Measurements from ENCODE around the gene LCN12. TPM values are rescaled to one million over a fixed set of nuclear protein-coding genes. Genes with fewer than 3 reads are reported as not detected.

LCN12 gene
- total RNA-seq, 2 experiments from 2014 or later: 0.68 to 1.2 TPM

DNA sequence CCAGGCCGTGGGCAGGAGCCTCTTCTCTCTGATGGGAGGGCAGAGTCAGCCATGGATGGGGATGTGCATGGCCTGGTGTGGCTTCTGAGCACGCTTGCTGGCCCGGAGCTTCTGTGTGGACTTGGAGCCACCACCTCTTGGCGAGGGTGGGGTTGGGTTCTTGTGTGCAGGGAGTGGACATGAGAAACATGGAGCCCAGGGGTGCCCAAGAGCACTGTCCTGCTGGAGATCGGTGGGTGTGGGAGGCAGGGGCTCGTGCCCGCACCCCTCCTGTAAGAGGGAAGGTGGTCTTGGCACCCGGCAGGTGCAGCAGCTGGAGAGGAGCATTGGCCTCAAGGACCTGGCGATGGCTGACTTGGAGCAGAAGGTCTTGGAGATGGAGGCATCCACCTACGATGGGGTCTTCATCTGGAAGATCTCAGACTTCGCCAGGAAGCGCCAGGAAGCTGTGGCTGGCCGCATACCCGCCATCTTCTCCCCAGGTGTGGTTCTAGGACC lies 31.3 kb upstream of the LCN12 start:
- no peak overlapping the region for H3K27ac Mint-ChIP-seq
- H3K27me3 Mint-ChIP-seq: no peaks in the 10 kb centered on the region
- H3K4me3 Mint-ChIP-seq: no peak overlapping the region
- peaks cover 48% of the 10 kb centered on the region for H3K36me3 Mint-ChIP-seq
- ATAC-seq: no peak
- H3K9me3 Mint-ChIP-seq (ENCODE audit: low read depth): no peaks in the 10 kb centered on the region
- no peak for DNase-seq
- peaks cover 8% of the 10 kb centered on the region for H3K4me1 Mint-ChIP-seq
- CTCF ChIA-PET: no interaction called here

DNA sequence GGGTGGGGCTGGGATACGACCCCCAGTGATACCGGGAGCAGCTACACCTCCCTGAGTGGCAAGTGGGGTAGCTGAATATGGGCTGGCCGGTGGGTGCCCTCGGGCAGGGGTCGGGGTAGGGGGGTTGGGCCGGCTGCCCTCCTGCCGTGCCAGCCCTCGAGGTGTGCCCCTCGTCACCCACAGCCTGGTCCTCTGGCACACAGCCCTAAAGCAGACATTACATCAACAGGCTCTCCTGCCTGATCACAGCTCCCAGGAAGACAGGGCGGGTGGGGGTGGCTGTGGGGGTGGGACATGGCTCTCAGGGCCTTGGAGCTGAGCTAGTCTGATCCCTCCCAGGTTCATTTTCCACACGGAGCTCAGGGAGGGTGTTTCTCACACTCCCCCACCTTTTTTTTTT lies 30.8 kb upstream of the LCN12 start:
- Mint-ChIP-seq H3K27ac (no peak overlapping the region), H3K4me3 (no peak overlapping the region), H3K9me3 (ENCODE audit: low read depth) (no peaks in the 10 kb centered on the region), H3K36me3 (peaks cover 46% of the 10 kb centered on the region), H3K4me1 (peaks cover 3% of the 10 kb centered on the region), H3K27me3 (no peaks in the 10 kb centered on the region)
- CTCF ChIA-PET: no interaction called here
- no peak for DNase-seq
- no peak for ATAC-seq

DNA sequence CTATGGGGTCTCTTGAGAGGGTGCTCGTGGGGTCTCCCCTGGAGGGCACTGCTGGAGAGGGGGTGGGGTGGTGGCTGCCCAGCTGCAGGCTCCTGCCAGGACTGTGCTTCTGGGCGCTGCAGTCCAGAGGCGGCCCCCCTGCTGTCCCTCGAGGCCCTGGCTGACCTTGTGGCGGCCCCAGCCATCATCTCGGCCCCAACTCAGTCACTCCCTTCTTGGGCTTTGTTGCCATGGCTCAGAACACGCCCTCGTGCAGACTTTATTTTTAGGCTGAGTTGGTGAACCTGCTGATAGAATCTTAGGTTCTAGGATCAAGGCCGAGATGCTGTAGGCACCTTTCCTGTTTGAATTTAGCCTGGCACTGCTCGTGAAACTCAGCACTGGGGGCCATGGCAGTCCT lies 30.4 kb upstream of the LCN12 start:
- ATAC-seq (no peak), DNase-seq (no peak)
- Mint-ChIP-seq H3K9me3 (ENCODE audit: low read depth) (no peaks in the 10 kb centered on the region), H3K4me1 (peaks cover 5% of the 10 kb centered on the region), H3K27ac (no peak overlapping the region), H3K36me3 (peaks cover 45% of the 10 kb centered on the region), H3K27me3 (no peaks in the 10 kb centered on the region), H3K4me3 (no peak overlapping the region)
- CTCF ChIA-PET: no interaction called here

DNA sequence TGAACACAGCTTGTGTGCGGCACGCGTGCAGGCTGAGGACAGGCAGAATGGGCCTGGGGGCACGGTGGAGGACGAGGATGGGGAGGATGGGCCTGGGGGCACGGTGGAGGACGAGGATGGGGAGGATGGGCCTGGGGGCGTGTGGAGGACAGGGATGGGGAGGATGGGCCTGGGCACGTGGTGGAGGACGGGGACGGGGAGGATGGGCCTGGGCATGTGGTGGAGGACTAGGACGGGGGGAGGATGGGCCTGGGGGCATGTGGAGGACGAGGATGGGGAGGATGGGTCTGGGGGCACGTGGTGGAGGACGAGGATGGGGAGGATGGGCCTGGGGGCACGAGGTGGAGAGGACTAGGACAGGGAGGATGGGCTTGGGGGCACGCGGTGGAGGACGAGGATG lies 29.5 kb upstream of the LCN12 start:
- ATAC-seq (no peak), DNase-seq (no peak)
- no peak overlapping the region for H3K27ac Mint-ChIP-seq
- H3K36me3 Mint-ChIP-seq: peaks cover 39% of the 10 kb centered on the region
- H3K27me3 Mint-ChIP-seq: no peaks in the 10 kb centered on the region
- H3K4me3 Mint-ChIP-seq: no peak overlapping the region
- CTCF ChIA-PET: no interaction called here
- H3K9me3 Mint-ChIP-seq (ENCODE audit: low read depth): no peaks in the 10 kb centered on the region
- peaks cover 2% of the 10 kb centered on the region for H3K4me1 Mint-ChIP-seq

DNA sequence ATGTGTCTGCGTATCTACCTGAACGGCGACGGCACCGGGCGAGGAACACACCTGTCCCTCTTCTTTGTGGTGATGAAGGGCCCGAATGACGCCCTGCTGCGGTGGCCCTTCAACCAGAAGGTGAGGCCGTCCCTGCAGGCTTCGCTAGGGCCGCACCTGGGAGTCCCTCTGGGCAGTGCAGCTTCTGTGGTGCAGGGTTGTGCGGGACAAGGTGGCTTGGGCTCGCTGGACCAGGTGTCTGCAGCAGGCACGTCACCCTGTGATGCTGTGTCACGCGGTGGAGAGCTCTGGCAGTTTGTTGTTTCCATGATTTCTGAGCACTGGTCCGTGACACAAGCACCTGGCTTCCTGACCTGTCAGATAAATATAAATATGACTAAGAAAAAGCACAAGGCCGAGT lies 28.2 kb upstream of the LCN12 start:
- DNase-seq (no peak), ATAC-seq (no peak)
- CTCF ChIA-PET: no interaction called here
- H3K9me3 Mint-ChIP-seq (ENCODE audit: low read depth): no peaks in the 10 kb centered on the region
- H3K27me3 Mint-ChIP-seq: no peaks in the 10 kb centered on the region
- peaks cover 39% of the 10 kb centered on the region for H3K36me3 Mint-ChIP-seq
- peaks cover 2% of the 10 kb centered on the region for H3K4me1 Mint-ChIP-seq
- H3K4me3 Mint-ChIP-seq: no peak overlapping the region
- no peak overlapping the region for H3K27ac Mint-ChIP-seq

DNA sequence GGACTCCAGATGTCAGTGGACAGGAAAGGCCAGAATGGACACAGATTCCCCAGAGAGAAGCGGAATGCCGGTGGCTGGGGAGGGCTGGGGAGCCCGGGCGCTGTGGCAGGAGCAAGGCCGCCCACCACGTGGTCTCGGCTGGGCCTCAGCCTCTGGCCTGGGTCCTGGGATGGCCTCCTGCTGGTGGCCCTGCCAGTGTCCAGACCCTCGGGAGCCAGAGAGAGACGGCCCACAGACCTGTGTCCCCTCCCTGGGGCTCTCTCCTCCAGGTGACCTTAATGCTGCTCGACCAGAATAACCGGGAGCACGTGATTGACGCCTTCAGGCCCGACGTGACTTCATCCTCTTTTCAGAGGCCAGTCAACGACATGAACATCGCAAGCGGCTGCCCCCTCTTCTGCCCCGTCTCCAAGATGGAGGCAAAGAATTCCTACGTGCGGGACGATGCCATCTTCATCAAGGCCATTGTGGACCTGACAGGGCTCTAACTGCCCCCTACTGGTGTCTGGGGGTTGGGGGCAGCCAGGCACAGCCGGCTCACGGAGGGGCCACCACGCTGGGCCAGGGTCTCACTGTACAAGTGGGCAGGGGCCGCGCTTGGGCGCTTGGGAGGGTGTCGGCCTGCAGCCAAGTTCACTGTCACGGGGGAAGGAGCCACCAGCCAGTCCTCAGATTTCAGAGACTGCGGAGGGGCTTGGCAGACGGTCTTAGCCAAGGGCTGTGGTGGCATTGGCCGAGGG lies 26.5 kb upstream of the LCN12 start:
- no peak overlapping the region for H3K4me3 Mint-ChIP-seq
- CTCF ChIA-PET: interaction anchor here (0.7 to 1.6 kb wide), 5 partner anchors 19 to 142 kb away, joined by 3 to 5 read pairs (median 3); partner anchors contain the start of genes AJM1 and FBXW5
- H3K27ac Mint-ChIP-seq: no peak overlapping the region
- DNase-seq (no peak), ATAC-seq (peak; percentile 20)
- H3K4me1 Mint-ChIP-seq: peaks cover 2% of the 10 kb centered on the region
- H3K9me3 Mint-ChIP-seq (ENCODE audit: low read depth): no peaks in the 10 kb centered on the region
- no peaks in the 10 kb centered on the region for H3K27me3 Mint-ChIP-seq
- H3K36me3 Mint-ChIP-seq: peaks cover 32% of the 10 kb centered on the region

DNA sequence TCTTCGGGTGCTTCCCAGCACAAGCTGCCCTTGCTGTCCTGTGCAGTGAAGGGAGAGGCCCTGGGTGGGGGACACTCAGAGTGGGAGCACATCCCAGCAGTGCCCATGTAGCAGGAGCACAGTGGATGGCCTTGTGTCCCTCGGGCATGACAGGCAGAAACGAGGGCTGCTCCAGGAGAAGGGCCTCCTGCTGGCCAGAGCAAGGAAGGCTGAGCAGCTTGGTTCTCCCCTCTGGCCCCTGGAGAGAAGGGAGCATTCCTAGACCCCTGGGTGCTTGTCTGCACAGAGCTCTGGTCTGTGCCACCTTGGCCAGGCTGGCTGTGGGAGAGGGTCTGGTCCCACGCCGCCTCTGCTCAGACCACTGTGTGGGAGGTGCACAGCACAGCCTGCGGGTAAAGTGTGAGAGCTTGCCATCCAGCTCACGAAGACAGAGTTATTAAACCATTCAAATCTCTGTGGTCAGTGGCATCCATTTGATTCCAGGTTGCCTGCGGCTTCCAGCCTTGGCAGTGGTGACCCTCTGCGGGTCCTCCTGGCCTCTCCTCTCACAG lies 25.8 kb upstream of the LCN12 start:
- H3K36me3 Mint-ChIP-seq: peaks cover 32% of the 10 kb centered on the region
- CTCF ChIA-PET: interaction anchor here (0.6 to 1.1 kb wide), 6 partner anchors 18 to 141 kb away, joined by 3 to 5 read pairs (median 3); partner anchors contain the start of genes AJM1 and FBXW5
- no peak overlapping the region for H3K27ac Mint-ChIP-seq
- H3K4me3 Mint-ChIP-seq: no peak overlapping the region
- no peaks in the 10 kb centered on the region for H3K27me3 Mint-ChIP-seq
- H3K9me3 Mint-ChIP-seq (ENCODE audit: low read depth): no peaks in the 10 kb centered on the region
- ATAC-seq (peak; percentile 23), DNase-seq (no peak)
- H3K4me1 Mint-ChIP-seq: peaks cover 2% of the 10 kb centered on the region

DNA sequence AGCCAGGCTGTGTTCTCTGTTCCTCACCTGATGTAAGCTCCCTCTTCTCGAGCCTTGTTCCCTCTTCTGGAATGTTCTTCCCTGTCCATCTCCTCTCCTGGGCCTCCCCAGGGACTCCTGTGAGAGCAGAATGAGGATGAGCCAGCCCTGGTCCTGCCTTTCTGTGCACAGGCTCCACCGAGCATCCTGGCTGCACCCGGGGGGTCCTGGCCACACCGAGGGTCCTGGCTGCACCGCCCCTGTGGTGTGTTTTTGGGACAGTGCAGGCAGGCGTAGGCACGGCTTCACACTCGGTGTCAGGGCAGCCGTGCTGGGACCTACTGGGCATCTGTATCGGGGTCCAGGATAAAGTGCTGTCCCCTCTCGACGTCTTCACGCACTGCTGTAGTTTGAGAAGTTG lies 25.3 kb upstream of the LCN12 start:
- Mint-ChIP-seq H3K36me3 (peaks cover 33% of the 10 kb centered on the region), H3K27me3 (no peaks in the 10 kb centered on the region), H3K27ac (no peak overlapping the region), H3K4me3 (no peak overlapping the region), H3K9me3 (ENCODE audit: low read depth) (no peaks in the 10 kb centered on the region), H3K4me1 (peaks cover 3% of the 10 kb centered on the region)
- CTCF ChIA-PET: interaction anchor here (0.6 to 1.0 kb wide), 4 partner anchors 18 to 140 kb away, joined by 3 to 5 read pairs (median 3); partner anchors contain the start of genes AJM1 and FBXW5
- DNase-seq (no peak), ATAC-seq (no peak)

DNA sequence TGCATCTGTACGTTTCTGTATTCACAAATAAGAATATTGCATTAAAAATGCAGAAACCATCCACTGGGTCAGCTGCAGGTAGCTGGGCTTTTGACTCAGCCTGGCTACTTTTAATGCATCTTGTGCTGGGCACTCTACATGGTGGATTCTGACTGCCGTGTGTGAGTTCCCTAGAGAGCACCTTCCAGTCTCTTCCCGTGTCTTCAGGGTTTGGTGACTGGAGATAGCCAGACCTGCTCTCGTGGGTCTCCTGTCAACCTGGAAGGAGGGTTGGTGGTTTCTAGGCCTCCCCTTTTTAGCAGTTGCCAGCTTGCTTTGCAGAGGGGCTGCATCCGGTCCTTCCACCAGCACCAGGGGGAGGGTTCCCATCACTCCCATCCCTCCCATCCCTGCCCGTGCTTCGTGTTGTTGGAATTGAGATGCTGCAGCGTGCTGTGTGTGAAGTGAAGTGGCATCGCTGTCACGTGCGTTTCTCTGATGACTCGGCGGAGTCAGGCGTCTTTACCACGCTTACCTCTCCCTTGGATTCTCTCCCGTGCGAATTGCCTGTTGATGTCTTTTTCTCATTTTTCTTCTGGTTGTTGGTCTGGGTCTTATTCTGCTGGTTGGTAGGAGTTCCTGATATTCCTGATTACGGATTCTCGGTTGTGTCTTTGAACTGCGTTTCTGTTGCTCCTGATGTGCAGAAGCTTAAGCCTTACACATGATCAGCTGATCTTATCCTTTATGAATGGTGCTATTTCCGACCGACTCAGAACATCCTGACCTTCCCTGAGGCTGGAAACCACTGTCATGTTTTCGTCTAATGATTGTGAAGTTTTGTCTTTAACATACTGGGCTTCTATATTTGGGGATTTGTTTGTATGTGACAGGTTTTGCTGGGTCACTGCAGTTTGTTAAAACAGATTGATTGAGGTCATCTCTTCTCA lies 24.5 kb upstream of the LCN12 start:
- no peak overlapping the region for H3K4me3 Mint-ChIP-seq
- CTCF ChIA-PET: interaction anchor here (1.0 kb wide), 1 partner anchor 17 kb away, joined by 5 read pairs; the partner anchor contains the start of gene FBXW5
- H3K27ac Mint-ChIP-seq: peak overlapping the region; percentile 45
- H3K27me3 Mint-ChIP-seq: no peaks in the 10 kb centered on the region
- H3K36me3 Mint-ChIP-seq: peaks cover 34% of the 10 kb centered on the region
- H3K9me3 Mint-ChIP-seq (ENCODE audit: low read depth): no peaks in the 10 kb centered on the region
- peaks cover 3% of the 10 kb centered on the region for H3K4me1 Mint-ChIP-seq
- ATAC-seq: no peak
- no peak for DNase-seq

DNA sequence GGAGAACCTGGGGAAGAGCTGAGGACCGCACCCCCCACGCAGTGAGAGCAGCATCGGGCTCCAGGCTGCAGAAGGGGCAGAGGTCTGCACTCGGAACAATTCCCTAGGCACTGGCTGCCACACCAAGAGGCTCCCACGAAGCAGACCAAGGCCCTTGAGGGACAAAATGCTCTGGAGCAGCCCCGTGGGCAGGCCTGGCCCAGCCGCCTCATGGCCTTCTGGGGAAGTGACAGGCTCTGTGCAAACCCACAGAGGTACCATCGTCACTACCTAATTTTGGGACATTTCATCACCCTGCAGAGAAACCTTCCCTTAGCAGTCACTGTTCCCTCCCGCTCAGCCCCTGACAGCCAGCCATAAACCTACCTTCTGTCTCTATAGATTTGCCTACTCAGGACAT lies 23.5 kb upstream of the LCN12 start:
- H3K27ac Mint-ChIP-seq: no peak overlapping the region
- no peak overlapping the region for H3K4me3 Mint-ChIP-seq
- peaks cover 40% of the 10 kb centered on the region for H3K36me3 Mint-ChIP-seq
- CTCF ChIA-PET: interaction anchor here (0.7 kb wide), 1 partner anchor 324 kb away, joined by 3 read pairs; no protein-coding TSS in a partner anchor
- no peak for ATAC-seq
- H3K9me3 Mint-ChIP-seq (ENCODE audit: low read depth): no peaks in the 10 kb centered on the region
- H3K27me3 Mint-ChIP-seq: no peaks in the 10 kb centered on the region
- H3K4me1 Mint-ChIP-seq: peaks cover 6% of the 10 kb centered on the region
- no peak for DNase-seq

DNA sequence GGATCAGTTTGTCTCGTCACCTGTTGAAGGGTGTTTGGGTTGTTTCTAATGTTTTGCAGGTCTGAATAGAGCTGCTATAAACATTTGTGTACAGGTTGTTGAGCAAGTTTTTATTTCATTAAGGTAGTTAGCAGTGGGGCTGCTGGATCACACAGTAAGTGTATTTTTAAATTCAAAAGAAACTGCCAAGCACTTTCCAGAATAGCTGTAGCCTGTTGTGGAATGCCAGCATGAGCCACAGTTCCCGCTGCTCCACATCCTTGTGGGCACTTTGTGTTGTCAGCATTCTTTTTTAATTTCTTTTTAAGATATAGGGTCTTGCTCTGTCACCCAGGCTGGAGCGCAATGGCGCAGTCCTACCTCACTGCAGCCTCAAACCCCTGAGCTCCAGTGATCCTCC lies 22.1 kb upstream of the LCN12 start:
- no peaks in the 10 kb centered on the region for H3K9me3 Mint-ChIP-seq (ENCODE audit: low read depth)
- no peak overlapping the region for H3K27ac Mint-ChIP-seq
- peaks cover 6% of the 10 kb centered on the region for H3K4me1 Mint-ChIP-seq
- CTCF ChIA-PET: no interaction called here
- ATAC-seq: no peak
- peaks cover 38% of the 10 kb centered on the region for H3K36me3 Mint-ChIP-seq
- no peaks in the 10 kb centered on the region for H3K27me3 Mint-ChIP-seq
- no peak for DNase-seq
- H3K4me3 Mint-ChIP-seq: no peak overlapping the region

DNA sequence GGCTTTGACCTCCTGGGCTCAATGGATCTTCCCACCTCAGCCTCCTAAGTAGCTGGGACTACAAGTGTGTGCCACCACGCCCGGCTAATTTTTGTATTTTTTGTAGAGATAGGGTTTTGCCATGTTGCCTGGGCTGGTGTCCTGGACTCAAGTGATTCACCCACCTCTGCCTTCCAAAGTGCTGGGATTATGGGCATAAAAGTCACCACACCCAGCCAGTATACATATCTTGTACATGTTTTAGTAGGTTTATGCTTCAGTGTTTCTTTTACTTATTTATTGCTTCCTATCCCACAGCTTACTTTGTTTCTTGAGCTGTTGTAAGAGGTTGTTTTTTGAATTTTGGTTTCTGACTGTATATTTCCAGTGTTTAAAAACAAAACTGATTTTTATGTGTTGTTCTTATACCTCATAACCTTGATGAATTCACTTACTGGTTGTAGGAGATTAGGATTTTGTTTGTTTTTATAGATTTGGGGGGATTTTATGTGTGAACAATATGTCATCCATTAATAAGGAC lies 20.4 kb upstream of the LCN12 start:
- H3K9me3 Mint-ChIP-seq (ENCODE audit: low read depth): no peaks in the 10 kb centered on the region
- DNase-seq: no peak
- CTCF ChIA-PET: no interaction called here
- H3K27me3 Mint-ChIP-seq: no peaks in the 10 kb centered on the region
- no peak for ATAC-seq
- peaks cover 5% of the 10 kb centered on the region for H3K4me1 Mint-ChIP-seq
- H3K36me3 Mint-ChIP-seq: peaks cover 33% of the 10 kb centered on the region
- H3K4me3 Mint-ChIP-seq: no peak overlapping the region
- no peak overlapping the region for H3K27ac Mint-ChIP-seq

DNA sequence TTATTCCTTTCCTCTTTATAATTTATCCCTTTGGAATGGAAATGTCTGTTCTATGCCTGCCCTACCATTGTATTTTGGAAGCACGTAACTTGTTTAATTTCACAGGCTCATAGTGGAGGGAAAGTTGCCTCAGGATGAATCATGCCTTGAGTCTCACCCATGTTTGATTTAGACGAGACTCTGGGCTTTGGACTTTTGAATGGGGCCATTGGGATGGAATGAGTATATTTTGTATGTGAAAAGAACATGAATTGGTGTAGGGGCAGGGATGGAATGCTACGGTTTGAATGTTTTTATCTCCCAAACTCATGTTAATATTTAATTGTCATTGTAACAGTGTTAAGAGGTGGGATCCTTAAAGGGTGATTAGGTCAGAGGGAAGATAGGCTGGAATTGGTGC lies 17.8 kb upstream of the LCN12 start:
- DNase-seq: no peak
- Mint-ChIP-seq H3K4me3 (no peak overlapping the region), H3K4me1 (peaks cover 7% of the 10 kb centered on the region), H3K27ac (no peak overlapping the region), H3K9me3 (ENCODE audit: low read depth) (no peaks in the 10 kb centered on the region), H3K27me3 (no peaks in the 10 kb centered on the region), H3K36me3 (peaks cover 32% of the 10 kb centered on the region)
- no peak for ATAC-seq
- CTCF ChIA-PET: no interaction called here

Data from activated CD8-positive, alpha-beta memory T cell treated with anti-CD3 and anti-CD28 coated beads, Interleukin-2, amount 10 ng/mL, durations not matched to agents 7 days and 5 days (primary cell).